DMS53 (cell line): ENCODE results near the gene SPATA31E1.
"Not testable (repeated sequence)": the region's sequence is repeated elsewhere in the genome, so short reads cannot be mapped to it uniquely, and the experiment has no call there.

ENCODE experiments used
- DNase-seq: peaks from one replicate; lab custom pipeline; 2025; lab: John Stamatoyannopoulos, UW

The SPATA31E1 gene

GRCh38 chr9:87882627-87883026 lies at the start of gene SPATA31E1:
Gene SPATA31E1 (plus strand): TSS chr9:87882877. CDS start chr9:87882892, 15 bp downstream.
- DNase-seq, result no peak

GRCh38 chr9:87834357-87834756 lies 48.3 kb upstream of the SPATA31E1 start:
- peak; percentile 6 for DNase-seq

DNA sequence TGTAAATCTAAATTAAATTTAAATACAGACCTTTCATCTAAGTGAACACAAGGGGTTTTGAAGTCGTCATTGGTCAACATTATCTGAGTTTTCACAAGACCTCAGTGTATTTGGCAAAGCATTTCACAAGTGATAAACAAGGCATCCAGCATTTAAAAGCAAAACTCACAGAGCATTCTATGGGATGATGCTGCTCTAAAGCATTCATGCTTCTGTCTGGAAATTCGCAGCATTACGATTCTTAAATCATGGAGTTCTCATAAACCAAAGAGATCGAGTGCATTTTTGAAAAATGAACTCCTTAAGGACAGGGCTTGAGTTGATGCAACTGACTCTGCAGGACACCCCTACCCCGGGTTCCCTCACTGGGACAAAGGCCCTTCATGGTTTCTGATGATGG lies 46.1 kb upstream of the SPATA31E1 start:
- no peak for DNase-seq

DNA sequence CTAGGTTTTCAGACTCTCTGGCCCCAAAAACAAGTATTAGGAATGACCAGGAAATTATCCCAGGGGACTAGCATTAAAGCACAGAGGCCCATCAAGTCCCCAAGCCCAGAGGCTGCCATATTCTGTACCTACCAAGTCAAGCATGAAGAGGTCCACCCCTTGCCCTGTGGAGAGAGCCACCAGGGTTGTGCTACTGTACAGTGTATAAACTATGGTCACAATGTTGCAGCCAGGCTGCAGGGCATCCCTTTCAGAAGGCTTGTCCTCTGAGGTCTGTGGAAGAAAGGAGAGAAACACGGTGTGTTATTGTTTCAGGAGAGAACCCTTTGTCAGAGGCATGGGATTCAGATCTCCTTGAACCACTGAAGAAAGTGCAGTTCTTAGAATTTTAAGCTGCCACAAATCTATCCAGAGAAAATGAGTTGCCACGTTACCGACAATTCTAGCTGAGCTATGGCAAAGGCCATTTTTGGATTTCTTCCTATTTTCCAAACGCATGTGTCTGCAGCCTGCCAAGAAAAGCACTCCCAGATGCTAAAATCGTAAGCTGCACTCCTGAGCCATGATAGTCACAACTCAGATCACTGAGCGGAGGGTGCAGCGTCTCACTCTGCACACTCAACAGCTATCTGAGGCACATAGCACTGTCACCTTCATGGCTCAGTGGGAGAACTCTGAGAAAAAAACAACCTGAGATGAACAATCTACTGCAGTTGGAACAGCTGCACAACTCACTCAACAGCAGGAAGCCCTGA lies 45.5 kb upstream of the SPATA31E1 start:
- DNase-seq, result no peak

DNA sequence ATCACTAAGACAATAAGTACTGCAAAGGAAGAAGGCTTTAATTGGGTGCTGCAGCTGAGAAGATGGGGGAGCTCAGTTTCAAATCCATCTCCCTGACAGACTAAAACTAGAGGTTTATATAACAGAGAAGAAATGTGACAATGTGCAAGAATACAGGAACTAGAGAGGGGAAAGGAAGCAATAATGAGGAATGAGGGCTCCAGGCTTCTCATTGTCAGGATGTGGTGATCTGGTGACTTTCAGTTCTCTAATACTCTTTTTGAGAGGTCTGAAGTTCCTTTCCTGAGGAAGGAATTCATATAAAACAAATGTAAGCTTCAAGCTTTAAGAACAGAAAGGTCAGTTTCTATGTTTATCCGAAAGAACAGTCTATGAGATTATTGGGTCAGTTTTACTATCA lies 42.5 kb upstream of the SPATA31E1 start:
- DNase-seq, result no peak

DNA sequence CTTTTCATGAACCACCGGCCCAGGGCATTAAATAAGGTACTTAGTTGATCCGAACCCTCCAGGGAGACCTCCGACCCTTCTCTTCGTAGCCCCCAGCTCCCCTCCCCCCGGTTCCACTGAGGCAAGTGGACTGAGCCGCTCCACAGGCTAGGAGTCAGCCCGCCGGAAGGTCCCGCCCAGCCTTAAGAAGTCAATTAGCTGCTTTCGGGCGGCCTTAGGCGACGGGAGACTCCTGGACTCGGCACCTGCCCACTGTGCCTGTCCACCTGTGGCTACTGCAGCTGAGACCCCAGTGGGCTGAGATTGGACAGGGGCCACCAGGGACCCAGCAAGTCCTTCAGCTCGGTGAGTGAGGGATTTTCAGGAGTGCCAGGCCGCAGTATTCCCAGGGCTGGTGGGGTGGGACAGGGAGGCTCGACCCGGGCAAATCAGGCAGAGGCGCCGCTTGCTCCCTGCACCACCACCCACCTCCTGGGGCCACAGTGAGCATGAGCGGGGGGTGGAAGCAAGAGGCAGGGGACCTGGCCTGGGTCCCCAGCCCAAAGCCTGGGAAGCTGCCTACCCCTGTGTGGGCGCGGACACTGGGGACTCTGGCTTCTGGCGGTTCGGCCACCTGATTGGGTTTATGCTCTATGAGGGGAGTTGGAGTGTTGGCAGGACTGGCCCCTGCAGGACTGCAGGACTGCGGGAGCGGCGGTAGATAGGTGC lies 39.6 kb upstream of the SPATA31E1 start:
- DNase-seq, result no peak

GRCh38 chr9:87844506-87844905 lies 38.2 kb upstream of the SPATA31E1 start:
- DNase-seq, result no peak

- not testable (repeated sequence) for DNase-seq
Measured at GRCh38 chr9:87847817-87848216, 34.9 kb upstream of the SPATA31E1 start.

DNA sequence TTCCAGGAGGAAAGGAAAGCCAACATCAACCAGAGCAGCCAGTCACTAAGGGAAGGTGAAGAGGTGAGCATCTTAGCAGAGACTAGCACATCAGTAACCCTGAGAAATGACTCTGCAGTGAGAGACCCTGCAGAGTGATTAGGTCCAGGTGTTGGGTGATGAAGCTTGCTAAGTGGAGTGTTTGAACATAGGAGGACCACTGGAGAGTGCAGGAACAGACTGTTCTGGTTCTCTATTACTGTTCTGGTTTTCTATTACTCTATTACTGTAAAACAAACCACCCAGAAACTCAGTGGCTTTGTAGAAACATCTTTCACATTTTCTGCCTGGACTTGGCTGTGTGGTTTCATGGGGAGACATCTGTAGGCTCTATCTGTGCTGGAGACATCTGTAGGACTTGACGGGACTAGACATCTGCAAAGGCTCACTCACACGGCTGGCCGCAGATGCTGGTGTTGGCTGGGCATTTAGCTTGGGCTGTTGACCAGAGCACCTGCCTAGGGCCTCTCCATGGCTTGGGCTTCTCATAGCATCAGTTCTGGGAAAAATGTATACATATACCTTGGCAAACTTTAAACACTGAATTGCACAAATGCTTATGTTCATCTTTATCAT lies 33.4 kb upstream of the SPATA31E1 start:
- DNase-seq, result no peak

DNA sequence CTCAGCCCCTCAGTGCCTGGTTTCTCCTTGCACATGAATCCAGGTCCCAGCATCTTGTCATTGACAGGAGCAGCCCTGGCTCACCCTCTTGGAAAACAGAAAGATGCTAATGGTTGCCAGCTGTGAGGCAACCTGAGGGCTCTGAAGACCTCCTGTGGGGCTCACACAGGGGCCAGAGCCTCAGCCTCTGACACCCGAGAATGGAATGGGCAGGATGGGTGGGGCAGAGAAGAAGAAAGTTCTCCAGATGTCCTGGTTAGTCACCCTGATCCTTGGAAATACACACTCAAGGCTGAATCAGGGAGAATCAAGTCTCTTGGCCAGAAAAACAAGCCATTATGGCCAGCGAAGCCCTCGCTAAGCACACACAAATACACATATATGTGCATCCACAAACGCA lies 32.3 kb upstream of the SPATA31E1 start:
- no peak for DNase-seq

- DNase-seq, result not testable (repeated sequence)
Measured at GRCh38 chr9:87851186-87851585, 31.5 kb upstream of the SPATA31E1 start.

DNA sequence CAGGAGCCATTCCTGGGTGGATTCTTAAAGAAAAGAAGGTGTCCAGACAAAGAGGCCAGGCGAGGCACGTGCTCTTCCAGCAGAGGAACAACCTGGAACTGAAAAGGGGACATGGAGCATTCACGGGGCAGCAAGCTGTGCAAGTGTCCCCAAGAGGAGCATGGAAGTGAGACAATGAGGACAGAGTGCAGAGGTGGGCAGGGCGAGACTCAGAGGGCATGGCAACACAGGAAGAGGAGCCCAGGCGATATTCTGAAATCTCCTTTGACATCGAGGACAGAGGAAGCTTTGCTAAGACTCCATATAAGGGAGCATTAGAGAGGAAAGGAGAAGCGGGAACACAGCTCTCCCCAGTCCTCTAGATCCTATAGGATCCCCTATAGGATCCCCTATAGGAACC lies 29.4 kb upstream of the SPATA31E1 start:
- no peak for DNase-seq

DNA sequence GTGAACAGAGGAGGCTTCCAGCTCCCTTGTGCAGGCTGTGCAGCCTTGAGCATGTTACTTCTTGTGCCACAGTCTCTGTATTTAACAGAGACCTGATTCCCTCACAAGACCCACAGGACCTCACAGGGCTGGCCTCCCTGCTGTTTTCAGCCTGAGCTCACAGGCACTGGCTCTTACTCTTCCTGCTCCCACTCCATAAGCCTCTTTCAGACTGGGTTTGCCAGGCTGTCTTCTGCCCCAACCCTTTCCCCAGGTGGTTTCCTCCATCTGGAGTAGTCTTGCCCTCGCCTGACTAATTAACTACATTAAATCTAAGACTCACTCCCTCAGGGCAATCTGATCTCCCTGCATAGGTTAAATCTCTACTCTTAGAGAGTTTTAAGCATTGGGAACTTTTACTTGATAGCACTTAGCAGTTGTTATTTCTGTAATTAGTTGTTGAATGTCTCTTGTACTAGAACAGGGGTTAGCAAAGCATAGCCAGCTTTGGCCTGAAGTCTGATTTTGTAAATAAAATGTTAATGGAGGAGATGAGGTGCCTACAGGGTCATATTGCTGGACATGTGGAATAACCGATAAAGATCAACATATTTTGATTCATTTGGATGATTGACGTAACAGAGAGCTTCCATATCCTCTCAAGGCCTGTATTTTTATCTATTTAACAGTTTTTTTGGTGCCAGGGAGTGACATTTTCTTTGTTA lies 28.6 kb upstream of the SPATA31E1 start:
- no peak for DNase-seq

DNA sequence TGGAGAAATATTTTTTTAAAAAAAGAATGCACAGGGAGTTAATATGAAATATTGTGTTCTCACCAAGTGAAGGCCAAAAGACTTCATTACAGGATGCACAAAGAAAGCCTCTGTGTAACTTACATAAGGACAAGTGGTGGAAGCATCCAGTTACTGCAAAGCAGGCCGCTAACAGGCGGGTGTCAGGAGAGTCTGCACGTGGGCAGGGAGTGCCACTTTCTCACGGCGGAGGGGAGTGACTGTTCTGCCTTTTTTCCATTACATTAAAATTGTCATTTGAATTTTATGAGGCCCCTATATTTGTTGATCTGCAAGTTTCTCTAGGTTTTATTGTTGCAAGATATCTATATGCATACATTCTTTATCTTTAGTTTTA lies 28.1 kb upstream of the SPATA31E1 start:
- no peak for DNase-seq

DNA sequence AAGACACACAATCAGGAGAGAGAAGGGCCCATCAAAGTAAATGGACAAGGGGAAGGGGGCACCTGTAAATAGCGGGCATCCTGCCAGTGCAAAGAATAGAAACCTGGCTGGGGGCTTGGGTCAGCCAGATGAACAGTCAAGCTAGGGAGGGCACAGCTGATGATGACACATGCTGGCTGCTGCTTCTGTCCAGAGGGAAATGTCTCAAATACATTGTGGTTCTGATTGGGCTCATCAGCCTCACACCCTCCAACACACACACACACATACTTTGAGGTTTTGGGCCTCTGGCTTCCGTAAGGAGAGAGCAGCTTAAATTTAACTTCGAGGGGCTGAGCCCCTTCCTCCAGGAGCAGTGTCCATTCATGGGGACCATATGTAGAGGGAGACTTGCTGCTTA lies 27.6 kb upstream of the SPATA31E1 start:
- no peak for DNase-seq

- DNase-seq, result no peak
Measured at GRCh38 chr9:87857141-87857947, 25.3 kb upstream of the SPATA31E1 start.

DNA sequence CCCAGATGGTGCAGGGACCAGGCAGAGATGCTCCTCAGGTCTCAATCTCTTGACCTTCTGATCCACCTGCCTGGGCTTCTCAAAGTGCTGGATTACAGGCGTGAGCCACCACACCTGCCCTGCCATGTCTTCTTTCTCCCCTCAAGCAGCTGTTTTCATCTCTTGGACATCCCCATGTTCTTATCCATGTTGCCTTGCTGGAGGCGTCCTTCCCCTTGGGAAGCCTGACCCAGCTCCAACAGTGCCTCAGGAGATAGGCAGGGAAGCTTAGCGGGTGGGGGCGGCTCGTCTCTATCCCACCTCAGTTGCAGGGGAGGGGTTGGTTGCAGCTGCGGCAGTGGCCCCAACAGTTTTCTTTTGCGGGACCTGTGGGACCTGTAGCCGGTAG lies 24.7 kb upstream of the SPATA31E1 start:
- DNase-seq, result no peak

- DNase-seq, result no peak
Measured at GRCh38 chr9:87859137-87859536, 23.5 kb upstream of the SPATA31E1 start.

- DNase-seq, result no peak
Measured at GRCh38 chr9:87859786-87860185, 22.9 kb upstream of the SPATA31E1 start.

- DNase-seq, result no peak
Measured at GRCh38 chr9:87861332-87861731, 21.3 kb upstream of the SPATA31E1 start.

DNA sequence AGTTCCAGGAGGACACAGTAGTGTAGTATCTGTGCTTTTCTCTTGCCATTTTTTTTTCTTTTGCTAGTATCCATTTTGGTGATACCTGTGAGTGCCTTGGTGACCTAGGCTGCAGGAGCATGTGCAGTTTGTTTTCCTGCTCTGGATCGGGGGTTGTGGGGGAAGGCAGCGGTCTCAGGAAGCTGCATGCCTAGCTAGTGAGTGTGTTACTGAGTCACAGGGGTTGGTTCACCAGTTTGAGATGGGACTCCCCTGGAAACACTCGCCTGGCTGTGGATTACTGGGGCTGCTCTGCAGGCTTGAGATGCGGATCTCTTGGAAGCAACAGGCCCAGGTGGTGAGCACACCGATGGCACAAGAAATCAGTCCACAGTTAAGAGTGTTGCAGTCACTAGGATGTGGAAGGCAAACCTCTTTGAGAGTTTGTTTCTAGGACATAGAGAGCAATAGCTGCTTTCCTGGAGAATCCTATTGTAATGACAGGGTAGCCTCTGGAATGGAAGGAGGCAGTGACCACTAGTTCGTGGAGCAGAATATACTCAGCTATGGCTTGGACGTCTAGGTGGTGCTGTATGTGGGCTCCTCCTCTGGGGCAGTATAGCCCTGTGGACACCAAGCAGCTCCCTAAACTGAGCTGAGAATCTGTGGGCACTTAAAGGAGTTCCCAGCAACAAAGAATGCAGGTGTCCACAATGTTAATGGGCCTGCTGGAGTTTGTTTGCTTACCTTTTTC lies 20.0 kb upstream of the SPATA31E1 start:
- no peak for DNase-seq
